HFFc6 (cell line): Measurements from ENCODE around the gene RPGRIP1. TPM values are rescaled to one million over a fixed set of nuclear protein-coding genes. Genes with fewer than 3 reads are reported as not detected.
"Not testable (repeated sequence)": the region's sequence is repeated elsewhere in the genome, so short reads cannot be mapped to it uniquely, and the experiment has no call there.

Experiments used
- DNase-seq: peaks from one replicate; pipeline ENCODE4 v3.0.0-alpha.2; 2018
- H3K27ac Mint-ChIP-seq: 2 replicates; pipeline ENCODE4 v1.8.0; 2020; ENCODE audit warnings: mild to moderate bottlenecking, mixed read lengths
- H3K27me3 Mint-ChIP-seq: 2 replicates; pipeline ENCODE4 v1.8.0; 2021; ENCODE audit warnings: mild to moderate bottlenecking, moderate library complexity, mixed read lengths; ENCODE audit not compliant: insufficient read depth
- H3K36me3 Mint-ChIP-seq: 2 replicates; pipeline ENCODE4 v1.8.0; 2021; ENCODE audit warnings: low read depth, mixed read lengths
- H3K4me1 Mint-ChIP-seq: 2 replicates; pipeline ENCODE4 v1.8.0; 2020; ENCODE audit warnings: low read depth, mixed read lengths
- H3K4me3 Mint-ChIP-seq: 2 replicates; pipeline ENCODE4 v1.8.0; 2020; ENCODE audit warnings: mild to moderate bottlenecking, moderate library complexity, mixed read lengths
- H3K9me3 Mint-ChIP-seq: 2 replicates; pipeline ENCODE4 v1.8.0; 2020; ENCODE audit warnings: mild to moderate bottlenecking, mixed read lengths
- CTCF ChIP-seq: fragments of 200-600 bp; sonication (generic); IDR thresholded peaks from 2 replicates; pipeline ENCODE4 v1.5.0; 2021; ENCODE audit warnings: antibody characterized with exemption, mild to moderate bottlenecking
- total RNA-seq, 6 experiments: library from RNA; stranded (reverse); fragmentation: NEBNext Ultra II Directional; extraction: Animal tissue kit (Norgen Biotek cat#: 25700); gene quantifications; 2 replicates in 1 of 6; 3 replicates in 5 of 6; pipeline ENCODE4 v1.2.3, GENCODE V29; 2021

Gene RPGRIP1
- total RNA-seq, 6 experiments from 2014 or later = not detected

GRCh38 chr14:21248338-21248737, 31.5 kb upstream of the RPGRIP1 start:
- TF ChIP-seq CTCF = no peak
- Mint-ChIP-seq H3K4me3 (no peak overlapping the region), H3K27ac (peak overlapping the region; percentile 57), H3K4me1 (peaks cover 46% of the 10 kb centered on the region), H3K36me3 (peaks cover 42% of the 10 kb centered on the region), H3K27me3 (no peaks in the 10 kb centered on the region; the same call in 1 of the 2 replicates), H3K9me3 (no peaks in the 10 kb centered on the region)
- no peak for DNase-seq

- H3K27ac Mint-ChIP-seq = no peak overlapping the region; the same call in 1 of the 2 replicates
- peaks cover 46% of the 10 kb centered on the region for H3K4me1 Mint-ChIP-seq
- no peak for TF ChIP-seq CTCF
- DNase-seq = no peak
- H3K9me3 Mint-ChIP-seq = no peaks in the 10 kb centered on the region
- H3K36me3 Mint-ChIP-seq = peaks cover 42% of the 10 kb centered on the region
- H3K27me3 Mint-ChIP-seq = no peaks in the 10 kb centered on the region; the same call in 1 of the 2 replicates
- H3K4me3 Mint-ChIP-seq = no peak overlapping the region
Observed at GRCh38 chr14:21248739-21249411, 31.0 kb upstream of the RPGRIP1 start.

GRCh38 chr14:21251215-21251614, 28.7 kb upstream of the RPGRIP1 start:
- no peak for DNase-seq
- Mint-ChIP-seq H3K9me3 (no peaks in the 10 kb centered on the region), H3K4me3 (no peak overlapping the region), H3K36me3 (peaks cover 44% of the 10 kb centered on the region), H3K4me1 (peaks cover 50% of the 10 kb centered on the region), H3K27me3 (no peaks in the 10 kb centered on the region; the same call in none of the 2 replicates), H3K27ac (no peak overlapping the region)
- no peak for TF ChIP-seq CTCF

- H3K27me3 Mint-ChIP-seq = no peaks in the 10 kb centered on the region; the same call in none of the 2 replicates
- no peaks in the 10 kb centered on the region for H3K9me3 Mint-ChIP-seq
- TF ChIP-seq CTCF = no peak
- H3K4me3 Mint-ChIP-seq = peak overlapping the region; percentile 15; the same call in 1 of the 2 replicates
- peaks cover 50% of the 10 kb centered on the region for H3K4me1 Mint-ChIP-seq
- peaks cover 50% of the 10 kb centered on the region for H3K36me3 Mint-ChIP-seq
- no peak for DNase-seq
- peak overlapping the region; percentile 45; the same call in 1 of the 2 replicates for H3K27ac Mint-ChIP-seq
Observed at GRCh38 chr14:21252149-21252548, 27.7 kb upstream of the RPGRIP1 start.

GRCh38 chr14:21255385-21256101, 24.3 kb upstream of the RPGRIP1 start:
- Mint-ChIP-seq H3K36me3 (peaks cover 50% of the 10 kb centered on the region), H3K9me3 (no peaks in the 10 kb centered on the region), H3K27me3 (no peaks in the 10 kb centered on the region; the same call in none of the 2 replicates), H3K4me1 (peaks cover 48% of the 10 kb centered on the region), H3K27ac (peak overlapping the region; percentile 67), H3K4me3 (peak overlapping the region; percentile 54)
- TF ChIP-seq CTCF = no peak
- no peak for DNase-seq

GRCh38 chr14:21256102-21256447, 23.8 kb upstream of the RPGRIP1 start:
- Mint-ChIP-seq H3K4me3 (peak overlapping the region; percentile 54), H3K27ac (peak overlapping the region; percentile 67), H3K36me3 (peaks cover 49% of the 10 kb centered on the region), H3K4me1 (peaks cover 48% of the 10 kb centered on the region)
- not testable (repeated sequence) for H3K9me3 Mint-ChIP-seq, H3K27me3 Mint-ChIP-seq, DNase-seq
